SJCRH30 (cell line): Measurements from ENCODE around the gene MAP7. TPM values are rescaled to one million over a fixed set of nuclear protein-coding genes. Genes with fewer than 3 reads are reported as not detected.
"Not testable (repeated sequence)": the region's sequence is repeated elsewhere in the genome, so short reads cannot be mapped to it uniquely, and the experiment has no call there.

ENCODE experiments used
- DNase-seq, 2 experiments: peaks; one replicate each; pipeline ENCODE4 v3.0.0-alpha.2; 2015 to 2020
- H3K27ac ChIP-seq: fragments of 250-450 bp; sonication (Bioruptor Pico); 2 replicates; pipeline ENCODE4 v1.5.1; 2020; ENCODE audit warnings: mild to moderate bottlenecking, moderate library complexity
- H3K27me3 ChIP-seq: fragments of 250-450 bp; sonication (Bioruptor Pico); 2 replicates; pipeline ENCODE4 v1.5.1; 2020; ENCODE audit warnings: mild to moderate bottlenecking, moderate library complexity
- H3K36me3 ChIP-seq: fragments of 250-450 bp; sonication (Bioruptor Pico); 2 replicates; pipeline ENCODE4 v1.5.1; 2020; ENCODE audit warnings: mild to moderate bottlenecking, moderate library complexity
- H3K4me1 ChIP-seq: fragments of 250-450 bp; sonication (Bioruptor Pico); 2 replicates; pipeline ENCODE4 v1.5.1; 2020; ENCODE audit warnings: mild to moderate bottlenecking, moderate library complexity
- H3K4me3 ChIP-seq: fragments of 250-450 bp; sonication (Bioruptor Pico); 2 replicates; pipeline ENCODE4 v1.5.1; 2020; ENCODE audit warnings: mild to moderate bottlenecking, moderate library complexity
- H3K9me3 ChIP-seq: fragments of 250-450 bp; sonication (Bioruptor Pico); replicated peaks from 2 replicates; pipeline ENCODE4 v1.5.1; 2020; ENCODE audit warnings: mild to moderate bottlenecking, moderate library complexity
- total RNA-seq: library from RNA; depleted of rRNA; stranded (reverse); fragments of >200 nt; shearing (Covaris generic); gene quantifications from 2 replicates; pipeline ENCODE4 v1.2.3, GENCODE V29; 2014

MAP7 gene
- total RNA-seq, 1 experiment from 2014 or later, result 0.06 TPM

DNA sequence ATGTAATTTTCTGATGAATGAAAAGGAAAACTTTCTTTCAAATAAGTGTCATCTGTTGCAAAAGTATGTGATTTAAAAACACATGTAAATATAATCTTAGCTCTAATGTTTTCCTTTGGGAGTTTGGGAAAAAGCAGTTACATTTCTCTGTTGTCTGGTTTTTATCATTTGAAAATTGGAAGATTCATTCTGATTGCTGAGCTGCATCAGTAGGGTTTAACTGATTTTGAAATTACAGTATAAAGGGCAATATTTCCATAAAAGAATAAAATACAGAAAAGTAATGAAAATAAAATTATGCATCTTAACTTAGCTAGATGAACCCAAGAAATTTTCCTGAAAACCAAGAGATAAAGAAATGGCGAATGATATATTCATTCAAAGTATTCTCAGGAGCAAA, 57.8 kb downstream of the MAP7 start:
- Histone ChIP-seq H3K4me1 (no peaks in the 10 kb centered on the region), H3K4me3 (no peak overlapping the region), H3K9me3 (no peaks in the 10 kb centered on the region), H3K27me3 (peaks cover 6% of the 10 kb centered on the region; the same call in 1 of the 2 replicates), H3K27ac (no peak overlapping the region), H3K36me3 (no peaks in the 10 kb centered on the region)
- no peak for DNase-seq

- no peaks in the 10 kb centered on the region for H3K36me3 ChIP-seq
- H3K27me3 ChIP-seq, result peaks cover 6% of the 10 kb centered on the region; the same call in 1 of the 2 replicates
- H3K4me1 ChIP-seq, result no peaks in the 10 kb centered on the region
- H3K9me3 ChIP-seq, result no peaks in the 10 kb centered on the region
- H3K4me3 ChIP-seq, result no peak overlapping the region
- no peak overlapping the region for H3K27ac ChIP-seq
- DNase-seq, result no peak
Measured at GRCh38 chr6:136491754-136492153, 58.5 kb downstream of the MAP7 start.

GRCh38 chr6:136491251-136491650, 59.0 kb downstream of the MAP7 start:
- no peaks in the 10 kb centered on the region for H3K9me3 ChIP-seq
- no peak overlapping the region for H3K4me3 ChIP-seq
- H3K27ac ChIP-seq, result no peak overlapping the region
- H3K27me3 ChIP-seq, result peaks cover 6% of the 10 kb centered on the region; the same call in 1 of the 2 replicates
- H3K36me3 ChIP-seq, result no peaks in the 10 kb centered on the region
- no peak for DNase-seq
- no peaks in the 10 kb centered on the region for H3K4me1 ChIP-seq

DNA sequence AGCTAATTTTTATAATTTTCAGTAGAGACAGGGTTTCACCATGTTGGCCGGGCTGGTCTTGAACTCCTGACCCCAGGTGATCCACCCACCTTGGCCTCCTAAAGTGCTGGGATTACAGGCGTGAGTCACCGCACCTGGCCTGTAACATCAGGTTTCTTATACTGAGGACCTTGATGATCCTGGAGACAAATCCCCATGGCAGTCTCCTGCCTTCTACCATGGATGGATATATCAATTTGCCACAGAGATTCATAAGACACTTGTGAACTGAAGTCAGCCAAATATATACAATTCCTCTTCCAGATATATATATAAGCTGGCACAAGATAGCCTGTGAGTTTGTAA, 60.6 kb downstream of the MAP7 start:
- not testable (repeated sequence) for H3K4me1 ChIP-seq, DNase-seq, H3K27ac ChIP-seq, H3K9me3 ChIP-seq, H3K4me3 ChIP-seq, H3K36me3 ChIP-seq, H3K27me3 ChIP-seq

- Histone ChIP-seq H3K4me1 (no peaks in the 10 kb centered on the region), H3K36me3 (no peaks in the 10 kb centered on the region), H3K27me3 (peaks cover 6% of the 10 kb centered on the region; the same call in 1 of the 2 replicates), H3K4me3 (no peak overlapping the region), H3K9me3 (no peaks in the 10 kb centered on the region), H3K27ac (no peak overlapping the region)
- no peak for DNase-seq
Measured at GRCh38 chr6:136487759-136488425, 62.3 kb downstream of the MAP7 start.

GRCh38 chr6:136486357-136486756, 63.9 kb downstream of the MAP7 start:
- no peaks in the 10 kb centered on the region for H3K36me3 ChIP-seq
- no peak overlapping the region for H3K4me3 ChIP-seq
- DNase-seq, result no peak

DNA sequence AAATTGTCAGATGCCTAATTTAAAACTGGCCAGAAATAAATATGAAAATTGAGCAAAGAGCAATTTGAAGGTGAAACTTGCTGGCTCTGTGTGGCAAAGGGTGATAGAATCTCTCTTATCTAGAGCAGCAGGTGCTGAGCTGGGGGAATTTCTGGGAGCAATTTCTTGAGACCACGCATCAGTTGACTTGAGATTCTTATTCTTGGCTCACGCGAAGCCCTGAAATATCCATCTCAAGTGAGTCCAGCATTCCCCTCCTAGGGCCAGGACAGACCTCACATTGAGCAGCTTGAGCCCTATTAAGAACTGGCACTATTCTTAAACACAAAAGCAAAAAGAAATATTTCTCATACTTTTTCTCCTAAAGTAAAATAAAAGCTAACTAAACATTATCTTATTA, 66.3 kb downstream of the MAP7 start:
- Histone ChIP-seq H3K4me1 (no peaks in the 10 kb centered on the region), H3K36me3 (no peaks in the 10 kb centered on the region), H3K9me3 (no peaks in the 10 kb centered on the region), H3K27me3 (no peaks in the 10 kb centered on the region), H3K27ac (no peak overlapping the region), H3K4me3 (no peak overlapping the region)
- no peak for DNase-seq

More at GRCh38 chr6:136486357-136486756, 63.9 kb downstream of the MAP7 start:
- Histone ChIP-seq H3K27ac (no peak overlapping the region), H3K27me3 (peaks cover 6% of the 10 kb centered on the region; the same call in 1 of the 2 replicates), H3K4me1 (no peaks in the 10 kb centered on the region), H3K9me3 (no peaks in the 10 kb centered on the region)

DNA sequence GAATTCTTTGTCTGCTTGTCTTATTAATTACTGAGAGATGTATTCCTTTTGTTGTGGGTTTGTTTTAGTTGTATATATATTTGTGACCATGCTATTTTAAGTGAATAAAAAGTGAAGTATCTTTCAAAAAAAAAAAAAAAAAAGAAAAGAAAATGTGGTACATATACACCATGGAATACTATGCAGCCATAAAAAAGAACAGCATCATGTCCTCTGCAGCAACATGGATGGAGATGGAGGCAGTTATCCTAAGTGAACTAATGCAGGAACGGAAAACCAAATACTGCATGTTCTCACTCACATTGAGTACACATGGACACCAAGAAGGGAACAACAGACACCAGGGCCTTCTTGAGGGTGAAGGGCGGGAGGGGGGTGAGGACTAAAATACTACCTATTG, 67.2 kb downstream of the MAP7 start:
- H3K27me3 ChIP-seq, H3K4me3 ChIP-seq, H3K4me1 ChIP-seq, DNase-seq, H3K9me3 ChIP-seq, H3K27ac ChIP-seq, H3K36me3 ChIP-seq: not testable (repeated sequence)

DNA sequence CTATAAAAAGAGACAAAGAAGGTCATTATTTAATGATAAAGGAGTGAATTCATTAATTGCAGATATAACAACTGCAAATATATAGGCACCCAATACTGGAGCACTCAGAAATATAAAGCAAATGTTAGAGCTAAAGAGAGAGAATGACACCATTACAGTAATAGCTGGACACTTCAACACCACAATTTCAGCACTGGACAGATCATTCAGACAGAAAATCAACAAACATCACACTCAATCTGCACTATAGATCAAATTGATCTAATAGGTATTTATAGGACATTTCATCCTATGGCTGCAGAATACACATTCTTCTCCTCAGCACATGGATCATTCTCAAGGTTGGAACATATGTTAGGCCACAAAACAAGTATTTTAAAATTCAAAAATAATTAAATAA, 72.7 kb downstream of the MAP7 start:
- Histone ChIP-seq H3K27me3 (no peaks in the 10 kb centered on the region), H3K36me3 (no peaks in the 10 kb centered on the region), H3K4me3 (no peak overlapping the region), H3K27ac (no peak overlapping the region), H3K4me1 (no peaks in the 10 kb centered on the region), H3K9me3 (no peaks in the 10 kb centered on the region)
- no peak for DNase-seq

DNA sequence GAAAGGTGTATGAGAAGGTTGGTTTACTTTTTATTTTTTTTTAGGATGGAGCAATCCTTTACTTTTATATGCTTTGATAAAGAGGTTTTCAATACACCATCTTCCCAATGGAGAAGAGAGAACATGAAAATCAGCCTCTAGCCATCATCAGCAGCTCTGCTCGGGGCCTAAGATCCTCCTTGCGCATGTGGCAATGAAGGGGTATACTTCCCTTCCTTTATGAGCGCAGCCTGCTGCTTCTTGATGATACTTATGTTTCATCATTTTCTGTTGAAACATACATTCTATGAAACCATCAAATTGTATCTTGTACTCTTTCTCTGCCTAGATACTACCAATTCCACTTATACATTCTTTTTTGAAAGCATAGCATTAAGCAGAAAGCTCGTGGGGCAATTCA, 74.5 kb downstream of the MAP7 start:
- Histone ChIP-seq H3K27me3 (no peaks in the 10 kb centered on the region), H3K4me3 (no peak overlapping the region), H3K9me3 (no peaks in the 10 kb centered on the region), H3K4me1 (no peaks in the 10 kb centered on the region), H3K36me3 (no peaks in the 10 kb centered on the region), H3K27ac (no peak overlapping the region)
- no peak for DNase-seq

GRCh38 chr6:136474241-136474640, 76.0 kb downstream of the MAP7 start:
- H3K4me3 ChIP-seq, result no peak overlapping the region
- H3K27me3 ChIP-seq, result no peaks in the 10 kb centered on the region
- H3K4me1 ChIP-seq, result no peaks in the 10 kb centered on the region
- H3K27ac ChIP-seq, result no peak overlapping the region
- DNase-seq, result no peak
- no peaks in the 10 kb centered on the region for H3K36me3 ChIP-seq
- H3K9me3 ChIP-seq, result no peaks in the 10 kb centered on the region

- Histone ChIP-seq H3K9me3 (no peaks in the 10 kb centered on the region), H3K27ac (no peak overlapping the region), H3K27me3 (no peaks in the 10 kb centered on the region), H3K36me3 (no peaks in the 10 kb centered on the region), H3K4me1 (no peaks in the 10 kb centered on the region), H3K4me3 (no peak overlapping the region)
- no peak for DNase-seq
Measured at GRCh38 chr6:136471922-136472321, 78.3 kb downstream of the MAP7 start.

- no peak overlapping the region for H3K27ac ChIP-seq
- no peaks in the 10 kb centered on the region for H3K9me3 ChIP-seq
- H3K4me3 ChIP-seq, result no peak overlapping the region
- no peaks in the 10 kb centered on the region for H3K4me1 ChIP-seq
- no peaks in the 10 kb centered on the region for H3K36me3 ChIP-seq
- H3K27me3 ChIP-seq, result no peaks in the 10 kb centered on the region
- no peak for DNase-seq
Measured at GRCh38 chr6:136471372-136471771, 78.8 kb downstream of the MAP7 start.

DNA sequence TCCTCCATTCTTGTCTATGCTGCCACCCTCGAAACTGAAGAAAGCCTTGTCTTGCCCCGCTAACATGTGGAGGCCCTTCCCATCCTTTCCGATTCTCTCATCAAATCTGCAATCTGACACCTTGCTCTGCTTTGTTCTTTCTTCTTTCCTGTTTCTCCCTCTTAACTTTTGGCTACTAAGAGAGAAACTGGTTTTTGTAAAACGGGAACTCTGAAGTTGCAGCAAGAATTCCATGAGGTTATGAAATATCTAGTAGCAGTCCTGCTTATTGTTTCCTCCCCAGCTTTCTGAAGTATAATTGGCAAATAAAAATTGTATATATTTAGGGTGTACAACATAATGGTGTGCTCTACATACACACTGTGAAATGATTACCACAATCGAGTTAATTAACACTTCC, 80.2 kb downstream of the MAP7 start:
- H3K4me1 ChIP-seq, result no peaks in the 10 kb centered on the region
- H3K4me3 ChIP-seq, result no peak overlapping the region
- H3K9me3 ChIP-seq, result no peaks in the 10 kb centered on the region

GRCh38 chr6:136469154-136469553, 81.1 kb downstream of the MAP7 start:
- Histone ChIP-seq H3K36me3 (no peaks in the 10 kb centered on the region), H3K4me3 (no peak overlapping the region), H3K4me1 (no peaks in the 10 kb centered on the region), H3K27me3 (0 out of 2 replicates have a peak, but pooled peaks cover 3% of the 10 kb centered on the region), H3K9me3 (no peaks in the 10 kb centered on the region), H3K27ac (no peak overlapping the region)
- DNase-seq, result no peak

More for the DNA sequence above, 80.2 kb downstream of the MAP7 start:
- Histone ChIP-seq H3K27me3 (0 out of 2 replicates have a peak, but pooled peaks cover 3% of the 10 kb centered on the region), H3K27ac (no peak overlapping the region), H3K36me3 (no peaks in the 10 kb centered on the region)
- no peak for DNase-seq

DNA sequence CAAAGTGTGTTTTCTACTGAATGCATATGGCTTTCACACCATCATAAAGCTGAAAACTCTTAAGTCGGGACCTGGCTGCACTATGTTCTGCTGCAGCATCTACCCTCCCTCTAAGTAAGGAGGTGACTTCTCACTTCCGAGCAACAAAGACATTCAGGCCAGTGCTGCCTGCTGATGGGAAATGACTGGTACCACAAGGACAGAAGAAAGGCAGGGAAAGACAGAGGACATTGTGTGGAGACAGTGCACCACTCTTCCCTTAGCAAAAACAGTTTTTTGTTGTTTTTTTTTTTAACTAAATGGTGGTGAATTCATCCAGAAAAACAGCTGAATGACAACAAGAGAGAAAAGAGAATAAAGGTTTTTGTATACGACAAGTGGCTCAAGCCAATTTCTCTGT, 81.5 kb downstream of the MAP7 start:
- Histone ChIP-seq H3K4me1 (no peaks in the 10 kb centered on the region), H3K9me3 (no peaks in the 10 kb centered on the region), H3K36me3 (no peaks in the 10 kb centered on the region), H3K27ac (no peak overlapping the region), H3K27me3 (0 out of 2 replicates have a peak, but pooled peaks cover 3% of the 10 kb centered on the region), H3K4me3 (no peak overlapping the region)
- DNase-seq, result no peak
